ENCODE results near the gene BTLA.

DNA sequence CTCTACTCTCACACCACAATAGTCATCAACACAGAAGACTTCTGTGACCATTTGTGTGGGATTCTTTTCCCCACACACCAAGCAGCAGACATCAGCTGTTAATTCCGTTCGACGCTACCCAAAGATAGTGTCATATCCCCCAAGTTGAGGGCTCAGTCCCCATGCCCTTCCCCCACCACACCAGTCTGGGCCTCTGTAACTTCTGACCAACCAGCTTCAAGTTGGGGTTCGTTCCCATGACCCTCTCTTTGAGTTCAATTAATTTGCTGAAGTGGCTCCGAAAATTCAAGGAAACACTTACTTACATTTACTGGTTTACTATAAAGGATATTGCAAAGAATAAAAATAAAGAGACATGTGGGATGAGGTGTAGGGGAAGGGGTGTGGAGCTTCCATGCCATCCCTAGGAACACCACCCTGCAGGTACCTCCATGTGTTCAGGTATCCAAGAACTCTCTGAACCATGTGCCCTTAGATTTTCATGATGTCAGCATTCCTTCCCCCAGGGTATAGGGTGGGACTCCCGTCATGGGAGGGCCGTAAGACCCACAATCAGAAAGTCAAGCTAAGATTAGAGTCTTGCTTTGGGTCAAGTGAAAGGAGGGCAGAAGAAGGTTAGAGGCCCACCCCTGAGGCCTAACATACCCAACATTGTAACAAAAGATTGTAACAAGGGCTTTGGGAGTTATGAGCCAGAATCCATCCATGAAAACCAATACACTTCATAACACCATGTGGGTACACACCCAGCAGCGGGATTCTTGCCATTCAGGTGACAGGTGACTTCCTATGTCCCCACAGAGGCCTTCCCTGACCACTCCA, 82.7 kb downstream of the BTLA start:
- no peak for TF ChIP-seq YY1 (IDR thresholded peaks at IDR 0.05; ENCODE audit: low read depth)
- no peak for TF ChIP-seq TEAD4 (IDR thresholded peaks at IDR 0.05)
- TF ChIP-seq TAF1 (IDR thresholded peaks at IDR 0.05; ENCODE audit: low read depth): no peak
- TF ChIP-seq RAD21 (IDR thresholded peaks at IDR 0.05; ENCODE audit: low read depth): no peak
- TF ChIP-seq EP300 (IDR thresholded peaks at IDR 0.05; ENCODE audit: borderline replicate concordance): no peak
- TF ChIP-seq, protein P1, sequence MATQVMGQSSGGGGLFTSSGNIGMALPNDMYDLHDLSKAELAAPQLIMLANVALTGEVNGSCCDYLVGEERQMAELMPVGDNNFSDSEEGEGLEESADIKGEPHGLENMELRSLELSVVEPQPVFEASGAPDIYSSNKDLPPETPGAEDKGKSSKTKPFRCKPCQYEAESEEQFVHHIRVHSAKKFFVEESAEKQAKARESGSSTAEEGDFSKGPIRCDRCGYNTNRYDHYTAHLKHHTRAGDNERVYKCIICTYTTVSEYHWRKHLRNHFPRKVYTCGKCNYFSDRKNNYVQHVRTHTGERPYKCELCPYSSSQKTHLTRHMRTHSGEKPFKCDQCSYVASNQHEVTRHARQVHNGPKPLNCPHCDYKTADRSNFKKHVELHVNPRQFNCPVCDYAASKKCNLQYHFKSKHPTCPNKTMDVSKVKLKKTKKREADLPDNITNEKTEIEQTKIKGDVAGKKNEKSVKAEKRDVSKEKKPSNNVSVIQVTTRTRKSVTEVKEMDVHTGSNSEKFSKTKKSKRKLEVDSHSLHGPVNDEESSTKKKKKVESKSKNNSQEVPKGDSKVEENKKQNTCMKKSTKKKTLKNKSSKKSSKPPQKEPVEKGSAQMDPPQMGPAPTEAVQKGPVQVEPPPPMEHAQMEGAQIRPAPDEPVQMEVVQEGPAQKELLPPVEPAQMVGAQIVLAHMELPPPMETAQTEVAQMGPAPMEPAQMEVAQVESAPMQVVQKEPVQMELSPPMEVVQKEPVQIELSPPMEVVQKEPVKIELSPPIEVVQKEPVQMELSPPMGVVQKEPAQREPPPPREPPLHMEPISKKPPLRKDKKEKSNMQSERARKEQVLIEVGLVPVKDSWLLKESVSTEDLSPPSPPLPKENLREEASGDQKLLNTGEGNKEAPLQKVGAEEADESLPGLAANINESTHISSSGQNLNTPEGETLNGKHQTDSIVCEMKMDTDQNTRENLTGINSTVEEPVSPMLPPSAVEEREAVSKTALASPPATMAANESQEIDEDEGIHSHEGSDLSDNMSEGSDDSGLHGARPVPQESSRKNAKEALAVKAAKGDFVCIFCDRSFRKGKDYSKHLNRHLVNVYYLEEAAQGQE (IDR thresholded peaks at IDR 0.05; ENCODE audit: low read depth): no peak
- TF ChIP-seq, protein P2, sequence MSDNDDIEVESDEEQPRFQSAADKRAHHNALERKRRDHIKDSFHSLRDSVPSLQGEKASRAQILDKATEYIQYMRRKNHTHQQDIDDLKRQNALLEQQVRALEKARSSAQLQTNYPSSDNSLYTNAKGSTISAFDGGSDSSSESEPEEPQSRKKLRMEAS (IDR thresholded peaks at IDR 0.05): no peak
- TF ChIP-seq CEBPB (IDR thresholded peaks at IDR 0.05): no peak
- TF ChIP-seq FOXM1 (IDR thresholded peaks at IDR 0.05; ENCODE audit: borderline replicate concordance, low read depth): no peak
- no peak for TF ChIP-seq NFIC (IDR thresholded peaks at IDR 0.05)
- TF ChIP-seq TCF12 (IDR thresholded peaks at IDR 0.05; ENCODE audit: low read depth): no peak
- no peak for TF ChIP-seq CREB1 (IDR thresholded peaks at IDR 0.05; ENCODE audit: low read depth)
- no peak for TF ChIP-seq EGR1 (IDR thresholded peaks at IDR 0.05)
- TF ChIP-seq, protein P3, sequence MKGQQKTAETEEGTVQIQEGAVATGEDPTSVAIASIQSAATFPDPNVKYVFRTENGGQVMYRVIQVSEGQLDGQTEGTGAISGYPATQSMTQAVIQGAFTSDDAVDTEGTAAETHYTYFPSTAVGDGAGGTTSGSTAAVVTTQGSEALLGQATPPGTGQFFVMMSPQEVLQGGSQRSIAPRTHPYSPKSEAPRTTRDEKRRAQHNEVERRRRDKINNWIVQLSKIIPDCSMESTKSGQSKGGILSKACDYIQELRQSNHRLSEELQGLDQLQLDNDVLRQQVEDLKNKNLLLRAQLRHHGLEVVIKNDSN (IDR thresholded peaks at IDR 0.05): no peak

Measured in Ishikawa (cell line).